ENCODE measurements around the gene EPN3.

EPN3 gene

DNA sequence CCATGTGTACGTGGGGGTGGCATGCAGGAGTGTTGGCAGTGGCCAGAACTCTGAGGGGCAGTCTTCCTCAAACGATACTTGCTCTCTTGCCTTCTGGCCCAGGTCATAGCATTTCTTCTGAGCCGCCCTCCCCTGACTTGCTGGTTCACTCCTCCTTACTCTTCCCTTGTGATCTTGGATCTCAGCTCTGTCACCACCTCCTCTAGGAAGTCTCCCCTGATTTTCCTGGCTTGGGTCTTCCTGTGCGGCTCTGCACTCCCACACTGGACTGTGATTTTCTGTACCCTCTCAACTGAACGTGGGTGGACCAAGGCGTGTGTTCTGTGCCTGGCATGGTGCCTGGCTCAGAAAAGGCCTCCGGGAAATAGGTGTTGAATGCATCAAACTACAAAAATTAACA, 2.9 kb downstream of the EPN3 start:
- DNase-seq = no peak

GRCh38 chr17:50536683-50537646, 4.4 kb downstream of the EPN3 start:
- DNase-seq = no peak

- no peak for DNase-seq
Observed at GRCh38 chr17:50537721-50538548, 5.4 kb downstream of the EPN3 start.

DNA sequence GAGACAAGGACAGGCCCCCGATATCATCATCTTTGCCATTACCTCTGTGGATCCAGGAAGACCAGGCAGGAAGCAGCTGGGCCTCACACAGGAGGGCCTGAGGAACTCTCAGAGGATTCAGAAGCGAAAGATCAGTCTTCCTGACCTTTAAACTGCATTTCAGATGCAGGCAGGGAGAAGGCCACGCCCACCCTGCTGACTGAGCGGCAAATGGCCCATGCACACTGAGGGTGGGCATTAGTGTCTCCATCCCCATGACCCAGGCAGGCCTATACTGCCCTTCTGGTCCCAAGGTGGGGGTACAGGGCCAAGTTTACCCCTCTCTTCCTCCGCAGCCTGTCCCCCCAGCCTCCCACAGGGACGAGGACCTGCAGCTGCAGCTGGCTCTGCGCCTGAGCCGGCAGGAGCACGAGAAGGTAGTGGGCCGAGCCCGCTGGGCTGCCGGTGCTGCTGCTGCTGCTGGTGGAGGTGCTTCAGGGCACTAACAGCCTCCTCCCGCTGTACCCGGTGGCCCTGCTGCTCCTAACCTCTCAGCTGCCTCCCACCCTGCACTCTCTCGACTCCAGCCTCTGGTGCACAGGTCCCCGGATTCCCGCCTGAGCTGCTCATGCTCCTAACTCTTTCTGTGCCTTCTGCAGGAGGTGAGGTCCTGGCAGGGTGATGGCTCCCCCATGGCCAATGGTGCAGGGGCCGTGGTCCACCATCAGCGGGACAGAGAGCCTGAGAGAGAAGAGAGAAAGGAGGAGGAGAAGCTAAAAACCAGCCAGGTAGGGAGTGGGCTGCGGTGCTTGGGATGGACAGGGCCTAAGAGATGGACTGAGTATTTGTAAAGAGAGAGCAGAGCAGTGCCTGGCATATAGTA, 6.2 kb downstream of the EPN3 start:
- no peak for DNase-seq

- no peak for DNase-seq
Observed at GRCh38 chr17:50539762-50540559, 7.4 kb downstream of the EPN3 start.

- DNase-seq = no peak
Observed at GRCh38 chr17:50540560-50541401, 8.2 kb downstream of the EPN3 start.

DNA sequence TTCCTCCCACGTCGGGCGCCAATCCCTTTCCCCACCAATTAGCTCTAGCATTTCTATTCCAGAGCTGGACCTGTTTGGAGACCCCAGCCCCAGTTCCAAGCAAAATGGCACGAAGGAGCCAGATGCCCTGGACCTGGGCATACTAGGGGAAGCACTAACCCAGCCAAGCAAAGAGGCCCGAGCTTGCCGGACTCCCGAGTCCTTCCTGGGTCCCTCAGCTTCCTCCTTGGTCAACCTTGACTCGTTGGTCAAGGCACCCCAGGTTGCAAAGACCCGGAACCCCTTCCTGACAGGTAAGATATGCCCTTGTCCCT, 8.8 kb downstream of the EPN3 start:
- no peak for DNase-seq

GRCh38 chr17:50541716-50542688, 9.5 kb downstream of the EPN3 start:
- DNase-seq = peak; percentile 87

DNA sequence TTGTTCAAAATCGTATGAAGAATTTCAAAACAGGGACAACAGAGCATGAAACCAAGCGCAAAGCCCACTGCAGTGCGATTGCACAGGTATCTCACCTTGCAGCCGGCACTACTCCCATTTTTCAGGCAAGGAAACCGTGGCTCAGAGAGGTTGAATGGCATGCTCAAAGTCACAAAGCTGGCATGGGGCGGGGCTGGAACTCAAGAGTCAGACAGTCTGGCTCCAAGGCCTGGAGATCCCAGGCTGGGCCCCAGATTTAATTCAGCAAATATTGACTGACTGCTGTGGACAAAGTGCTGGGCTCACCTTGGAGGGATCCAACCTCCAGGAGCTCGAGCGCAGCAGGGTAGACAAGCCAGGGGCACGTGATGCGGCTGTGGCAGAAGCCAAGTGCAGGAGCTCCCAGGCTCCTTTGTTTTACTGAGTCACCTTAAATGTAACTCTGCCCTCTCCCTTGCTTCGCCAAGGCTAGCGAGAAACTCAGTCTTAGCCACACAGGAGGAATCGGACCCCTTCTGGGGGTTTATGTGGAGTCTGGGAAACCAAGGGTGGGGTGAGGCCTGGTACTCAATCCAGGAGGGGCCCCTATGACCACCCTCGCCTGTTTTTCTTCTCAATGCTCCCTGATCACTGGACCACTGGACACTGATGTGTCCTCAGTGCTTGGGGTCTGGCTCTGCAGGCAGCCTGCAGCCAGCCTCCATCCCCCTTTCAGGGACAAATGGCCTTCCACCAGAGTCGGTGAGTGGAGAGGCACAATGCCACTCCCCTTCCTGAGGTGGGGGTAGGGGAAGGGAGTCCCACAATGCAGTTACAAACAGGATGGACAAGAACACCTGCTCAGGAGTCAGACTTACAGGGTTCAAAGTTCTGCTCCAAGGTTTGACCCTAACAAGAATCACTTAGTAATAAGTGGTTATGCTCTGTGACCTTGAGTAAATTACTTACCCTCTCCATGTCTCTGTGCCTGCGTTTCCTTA, 10.6 kb downstream of the EPN3 start:
- DNase-seq = no peak

- no peak for DNase-seq
Observed at GRCh38 chr17:50544516-50544915, 12.0 kb downstream of the EPN3 start.

- no peak for DNase-seq
Observed at GRCh38 chr17:50545311-50545710, 12.8 kb downstream of the EPN3 start.

DNA sequence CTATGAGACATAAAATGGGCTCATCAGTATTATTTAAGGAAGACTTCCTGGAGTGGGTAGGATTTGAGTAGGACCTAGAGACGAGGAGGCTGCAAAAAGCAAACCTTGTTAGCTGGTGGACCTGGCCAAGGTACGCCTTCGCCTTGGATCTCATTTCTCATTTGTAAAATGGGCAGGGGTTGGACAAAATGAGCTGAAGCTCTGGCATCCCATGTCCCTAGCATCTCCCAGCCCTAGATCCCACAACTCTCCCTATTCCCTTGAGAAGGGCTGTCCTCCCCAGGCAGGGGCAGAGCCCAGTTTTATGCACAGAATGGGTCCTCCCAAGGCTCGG, 14.1 kb downstream of the EPN3 start:
- DNase-seq = no peak

DNA sequence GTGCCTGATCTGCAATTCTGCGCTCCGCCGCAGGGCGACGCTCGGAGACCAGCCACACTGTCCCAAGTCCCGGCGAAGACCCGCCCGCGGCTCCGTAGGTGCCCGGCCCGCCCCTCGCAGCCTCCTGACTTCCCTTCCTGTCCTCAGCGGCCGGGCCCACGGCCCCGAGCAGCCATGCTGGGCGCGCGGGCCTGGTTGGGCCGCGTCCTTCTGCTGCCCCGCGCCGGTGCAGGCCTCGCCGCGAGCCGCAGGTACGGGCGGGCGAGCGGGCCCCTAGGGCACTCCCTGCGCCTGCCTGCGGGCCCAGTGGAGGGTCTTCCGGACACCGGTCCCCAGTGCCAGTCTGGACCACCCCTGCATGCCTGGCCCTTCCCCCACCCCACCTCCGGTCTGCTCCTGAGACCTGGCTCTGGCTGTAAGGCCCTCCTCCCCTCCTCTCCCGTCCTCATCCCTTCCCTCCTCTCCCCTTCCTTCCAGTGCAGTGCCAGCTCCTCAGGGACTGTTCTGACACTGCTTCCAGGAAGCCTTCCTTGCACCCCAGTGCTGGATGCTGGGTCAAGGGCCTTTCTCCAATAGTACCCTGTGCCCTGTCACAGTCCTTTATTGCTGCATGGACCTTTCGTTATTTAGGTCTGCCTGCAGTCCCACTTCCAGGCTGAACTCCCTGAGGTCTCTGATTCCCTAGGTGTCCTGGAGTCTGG, 14.7 kb downstream of the EPN3 start, which contains the start of gene SPATA20:
Gene SPATA20, plus strand, starts transcription at position 140 of the 701 bp plus-strand sequence. Its CDS starts 35 bp downstream, at position 175.
- DNase-seq = peak; percentile 89

DNA sequence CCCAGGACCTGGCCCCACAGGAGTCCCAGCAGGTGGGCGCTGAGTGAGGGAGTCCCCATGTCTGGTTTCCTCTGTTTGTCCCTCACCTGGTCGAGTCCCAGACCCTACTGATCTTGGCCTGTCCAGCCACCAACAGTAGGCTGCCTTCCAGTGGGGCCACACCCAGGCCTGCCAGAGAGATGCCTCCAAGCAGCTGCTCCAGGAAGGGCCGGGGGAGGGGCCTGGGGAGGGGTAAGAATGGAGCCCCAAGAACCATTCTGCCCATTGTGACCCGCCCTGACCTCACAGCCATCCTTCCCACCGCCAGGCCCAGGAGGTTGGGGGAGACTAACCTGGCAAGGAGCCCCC, 15.2 kb downstream of the EPN3 start:
- DNase-seq = no peak

GRCh38 chr17:50548831-50549230, 16.3 kb downstream of the EPN3 start:
- no peak for DNase-seq

DNA sequence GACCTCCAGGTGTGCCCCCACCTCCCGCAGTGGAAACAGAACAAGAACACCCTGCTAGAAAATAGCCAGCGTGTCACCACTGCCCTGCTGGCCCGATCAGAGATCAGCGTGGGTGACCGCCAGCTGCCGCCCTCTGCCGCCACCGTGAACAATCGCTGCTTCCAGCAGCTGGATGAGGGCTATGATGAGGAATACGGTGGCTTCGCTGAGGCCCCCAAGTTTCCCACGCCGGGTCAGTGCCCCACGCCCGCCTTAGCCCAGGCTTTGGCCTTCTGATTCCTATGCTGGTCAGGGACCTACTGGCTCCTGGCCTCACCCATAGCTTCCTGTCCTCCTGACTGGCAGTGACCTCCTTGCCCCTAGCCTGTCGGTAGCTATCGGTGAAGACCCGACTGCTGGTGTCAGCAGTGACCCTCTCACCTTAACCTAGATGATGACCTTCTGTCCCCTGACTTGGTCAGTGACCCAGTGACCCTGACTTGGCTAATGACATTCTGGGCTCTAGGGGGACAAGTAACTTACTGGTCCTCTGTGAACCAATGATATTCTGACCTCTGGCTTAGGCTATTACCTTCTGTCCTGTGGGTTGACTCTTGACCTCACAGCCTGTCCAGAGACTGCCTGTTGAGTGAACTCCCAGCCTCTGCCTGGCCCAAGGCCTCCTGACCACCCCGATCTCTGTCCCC, 16.9 kb downstream of the EPN3 start:
- DNase-seq = no peak

DNA sequence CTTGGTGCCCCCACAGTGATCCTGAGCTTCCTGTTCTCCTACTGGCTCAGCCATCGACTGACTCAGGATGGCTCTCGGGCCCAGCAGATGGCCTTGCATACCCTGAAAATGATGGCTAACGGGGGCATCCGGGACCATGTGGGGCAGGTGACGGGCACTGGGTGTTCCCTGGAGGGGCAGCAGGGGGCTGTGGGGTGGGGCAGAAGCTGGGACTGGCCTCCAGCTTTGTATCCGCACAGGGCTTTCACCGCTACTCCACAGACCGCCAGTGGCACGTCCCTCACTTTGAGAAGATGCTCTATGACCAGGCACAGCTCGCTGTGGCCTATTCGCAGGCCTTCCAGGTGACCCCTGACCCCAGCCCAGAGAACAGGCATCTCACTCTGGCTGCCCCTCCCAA, 17.4 kb downstream of the EPN3 start:
- no peak for DNase-seq
